GM23338 (cell line): ENCODE data around the gene RENBP. TPM values are rescaled to one million over a fixed set of nuclear protein-coding genes. Genes with fewer than 3 reads are reported as not detected.

ENCODE experiments used
- ATAC-seq: fragments of 200-7000 bp; cut with Tn5 transposase; 3 replicates; pipeline ENCODE4 v1.9.1; 2020
- DNase-seq: peaks from one replicate; pipeline ENCODE4 v3.0.0-alpha.2; 2015; ENCODE audit warnings: low spot score
- H2AFZ ChIP-seq: fragments of 200-600 bp; sonication (generic); 2 replicates; pipeline ENCODE4 v1.8.0; 2016; ENCODE audit warnings: antibody characterized with exemption, mild to moderate bottlenecking, moderate library complexity
- H3F3A ChIP-seq: fragments of 200-600 bp; sonication (generic); replicated peaks from 2 replicates; pipeline ENCODE4 v1.8.0; 2017; ENCODE audit warnings: antibody characterized with exemption, mixed run types, low read depth
- H3K27ac ChIP-seq: fragments of 200-600 bp; sonication (generic); 2 replicates; pipeline ENCODE4 v1.6.1; 2016; ENCODE audit warnings: low read depth
- H3K27me3 ChIP-seq: fragments of 200-600 bp; sonication (generic); 2 replicates; pipeline ENCODE4 v1.8.0; 2016; ENCODE audit warnings: mild to moderate bottlenecking, mixed run types, moderate library complexity; ENCODE audit not compliant: insufficient read depth
- H3K36me3 ChIP-seq: fragments of 200-600 bp; sonication (generic); 2 replicates; pipeline ENCODE4 v1.8.0; 2016; ENCODE audit warnings: mild to moderate bottlenecking; ENCODE audit not compliant: insufficient read depth
- H3K4me1 ChIP-seq: fragments of 200-600 bp; sonication (generic); 2 replicates; pipeline ENCODE4 v1.8.0; 2016; ENCODE audit warnings: mild to moderate bottlenecking, moderate library complexity; ENCODE audit not compliant: insufficient read depth
- H3K4me2 ChIP-seq: fragments of 200-600 bp; sonication (generic); 2 replicates; pipeline ENCODE4 v1.7.1; 2017; ENCODE audit warnings: mixed run types
- H3K4me3 ChIP-seq: fragments of 200-600 bp; sonication (generic); 2 replicates; pipeline ENCODE4 v1.6.1; 2016; ENCODE audit warnings: mixed run types
- H3K79me2 ChIP-seq: fragments of 200-600 bp; sonication (generic); replicated peaks from 2 replicates; pipeline ENCODE4 v1.8.0; 2017; ENCODE audit warnings: mild to moderate bottlenecking; ENCODE audit not compliant: insufficient read depth
- H3K9me2 ChIP-seq: fragments of 200-600 bp; sonication (generic); 2 replicates; pipeline ENCODE4 v1.8.0; 2017; ENCODE audit not compliant: insufficient read depth
- H4K20me1 ChIP-seq: fragments of 200-600 bp; sonication (generic); replicated peaks from 2 replicates; pipeline ENCODE4 v1.8.0; 2017; ENCODE audit warnings: mild to moderate bottlenecking; ENCODE audit not compliant: insufficient read depth
- H3K27ac Mint-ChIP-seq: 2 replicates; pipeline ENCODE4 v1.8.0; 2020; ENCODE audit warnings: inconsistent platforms, mild to moderate bottlenecking, moderate library complexity, mixed read lengths
- H3K27me3 Mint-ChIP-seq: 3 replicates; pipeline ENCODE4 v1.8.0; 2022; ENCODE audit warnings: low read depth, mild to moderate bottlenecking, moderate library complexity, mixed read lengths, inconsistent platforms; ENCODE audit not compliant: insufficient read depth, poor library complexity
- H3K36me3 Mint-ChIP-seq: 3 replicates; pipeline ENCODE4 v1.8.0; 2021; ENCODE audit warnings: low read depth, mild to moderate bottlenecking, inconsistent platforms, moderate library complexity, mixed read lengths
- H3K4me1 Mint-ChIP-seq: 3 replicates; pipeline ENCODE4 v1.8.0; 2020; ENCODE audit warnings: mild to moderate bottlenecking, inconsistent platforms, mixed read lengths
- H3K4me3 Mint-ChIP-seq: 3 replicates; pipeline ENCODE4 v1.8.0; 2021; ENCODE audit warnings: moderate library complexity, mild to moderate bottlenecking, inconsistent platforms, mixed read lengths
- H3K9me3 Mint-ChIP-seq: 3 replicates; pipeline ENCODE4 v1.8.0; 2020; ENCODE audit warnings: moderate library complexity, mild to moderate bottlenecking, inconsistent platforms, mixed read lengths
- CREB1 ChIP-seq: fragments of 250-450 bp; sonication (Bioruptor Pico); IDR thresholded peaks from 2 replicates; pipeline ENCODE4 v1.5.0; 2020; ENCODE audit warnings: low read depth, mild to moderate bottlenecking, moderate library complexity
- CTCF ChIP-seq, 2 experiments: fragments of 200-600 bp in 1 of 2; sonication (generic) in 1 of 2; conservative IDR thresholded peaks; 2 replicates each; pipeline versions ENCODE4 v1.5.1 to v1.6.1; 2016 to 2017; ENCODE audit warnings: antibody characterized with exemption in 2 of 2, low read depth in 2 of 2, mild to moderate bottlenecking in 2 of 2, moderate library complexity in 1 of 2
- ETS1 ChIP-seq: IDR thresholded peaks from 2 replicates; pipeline ENCODE4 v1.6.1; 2016; ENCODE audit warnings: antibody characterized with exemption
- EZH2 ChIP-seq: fragments of 200-600 bp; sonication (generic); IDR thresholded peaks from one replicate; pipeline ENCODE4 v1.8.0; 2017; ENCODE audit warnings: antibody characterized with exemption, mild to moderate bottlenecking, low read depth; ENCODE audit not compliant: unreplicated experiment
- EZH2phosphoT487 ChIP-seq: fragments of 200-600 bp; sonication (generic); IDR thresholded peaks from one replicate; pipeline ENCODE4 v1.8.1; 2018; ENCODE audit warnings: antibody characterized with exemption; ENCODE audit not compliant: unreplicated experiment
- JUNB ChIP-seq: IDR thresholded peaks from one replicate; pipeline ENCODE4 v1.6.1; 2016; ENCODE audit warnings: antibody characterized with exemption; ENCODE audit not compliant: unreplicated experiment
- NANOG ChIP-seq: IDR thresholded peaks from 2 replicates; pipeline ENCODE4 v1.6.1; 2016; ENCODE audit warnings: antibody characterized with exemption, borderline replicate concordance
- POLR2AphosphoS5 ChIP-seq: IDR thresholded peaks from 2 replicates; pipeline ENCODE4 v1.6.1; 2016; ENCODE audit warnings: antibody characterized with exemption, low read depth
- REST ChIP-seq: IDR thresholded peaks from one replicate; pipeline ENCODE4 v1.6.1; 2018; ENCODE audit warnings: antibody characterized with exemption; ENCODE audit not compliant: unreplicated experiment
- STAT1 ChIP-seq: IDR thresholded peaks from one replicate; pipeline ENCODE4 v1.6.1; 2016; ENCODE audit warnings: antibody characterized with exemption; ENCODE audit not compliant: unreplicated experiment
- ZNF114 ChIP-seq: fragments of 250-450 bp; sonication (Bioruptor Pico); IDR thresholded peaks from 2 replicates; pipeline ENCODE4 v1.5.0; 2020; ENCODE audit warnings: mild to moderate bottlenecking, moderate library complexity
- ZNF331 ChIP-seq: fragments of 250-450 bp; sonication (Bioruptor Pico); IDR thresholded peaks from 2 replicates; pipeline ENCODE4 v1.5.0; 2020; ENCODE audit warnings: low read depth, mild to moderate bottlenecking, moderate library complexity
- ZNF462 ChIP-seq: fragments of 250-450 bp; sonication (Bioruptor Pico); IDR thresholded peaks from 2 replicates; pipeline ENCODE4 v1.5.0; 2020; ENCODE audit warnings: mild to moderate bottlenecking, moderate library complexity
- polyA plus RNA-seq: library from polyadenylated mRNA; unstranded; fragments of >200 nt; fragmentation: Nextera tagmentation; extraction: Ambion mirVana; gene quantifications from 2 replicates; pipeline ENCODE4 v1.2.1, GENCODE V29; 2016
- total RNA-seq: library from RNA; depleted of rRNA; stranded (reverse); fragments of >200 nt; shearing (Covaris generic); gene quantifications from 2 replicates; pipeline ENCODE4 v1.2.3, GENCODE V29; 2014

RENBP gene
- total and polyA plus RNA-seq, 2 experiments from 2014 or later, result 2.0 to 10.3 TPM

GRCh38 chrX:153969904-153970356 is 25.5 kb upstream of the RENBP start:
- Mint-ChIP-seq H3K27ac (peak overlapping the region; percentile 86), H3K27me3 (peaks cover 6% of the 10 kb centered on the region), H3K36me3 (peaks cover 15% of the 10 kb centered on the region), H3K4me1 (peaks cover 33% of the 10 kb centered on the region), H3K4me3 (peak overlapping the region; percentile 100), H3K9me3 (no peaks in the 10 kb centered on the region; the same call in 2 of the 3 replicates)
- H3K4me2 ChIP-seq, result peak overlapping the region; percentile 84
- no peak overlapping the region for H3K27ac ChIP-seq
- H3K36me3 ChIP-seq, result no peaks in the 10 kb centered on the region
- no peak for TF ChIP-seq JUNB
- no peak for TF ChIP-seq REST
- TF ChIP-seq ZNF331, result no peak
- TF ChIP-seq EZH2phosphoT487, result no peak
- no peak for TF ChIP-seq ZNF462
- no peak for TF ChIP-seq ZNF114 (CRISPR knock-in tag)
- no peak for TF ChIP-seq NANOG
- no peak for TF ChIP-seq EZH2
- no peak for TF ChIP-seq CREB1
- TF ChIP-seq CTCF (conservative IDR thresholded peaks at IDR 0.05; ENCODE audit: low read depth in 2 of 2), result no peak
- TF ChIP-seq ETS1, result no peak
- no peak for TF ChIP-seq POLR2AphosphoS5
- TF ChIP-seq STAT1, result no peak
- H2AFZ ChIP-seq, result no peak overlapping the region
- H4K20me1 ChIP-seq, result peaks cover 17% of the 10 kb centered on the region
- DNase-seq (no peak), ATAC-seq (no peak)
- H3K4me3 ChIP-seq, result peak overlapping the region; percentile 85
- no peaks in the 10 kb centered on the region for H3K27me3 ChIP-seq
- H3K9me2 ChIP-seq, result no peaks in the 10 kb centered on the region
- H3K79me2 ChIP-seq, result peaks cover 56% of the 10 kb centered on the region
- H3F3A ChIP-seq, result 0 out of 2 replicates have a peak, but pooled peaks cover 4% of the 10 kb centered on the region
- H3K4me1 ChIP-seq, result peaks cover 12% of the 10 kb centered on the region
